Measurements from ENCODE around the gene CLASP1. TPM values are rescaled to one million over a fixed set of nuclear protein-coding genes. Genes with fewer than 3 reads are reported as not detected.
"Not testable (repeated sequence)": the region's sequence is repeated elsewhere in the genome, so short reads cannot be mapped to it uniquely, and the experiment has no call there.

CLASP1 gene
- total and polyA plus RNA-seq, 2 experiments from 2014 or later, result 20.1 to 45.9 TPM

DNA sequence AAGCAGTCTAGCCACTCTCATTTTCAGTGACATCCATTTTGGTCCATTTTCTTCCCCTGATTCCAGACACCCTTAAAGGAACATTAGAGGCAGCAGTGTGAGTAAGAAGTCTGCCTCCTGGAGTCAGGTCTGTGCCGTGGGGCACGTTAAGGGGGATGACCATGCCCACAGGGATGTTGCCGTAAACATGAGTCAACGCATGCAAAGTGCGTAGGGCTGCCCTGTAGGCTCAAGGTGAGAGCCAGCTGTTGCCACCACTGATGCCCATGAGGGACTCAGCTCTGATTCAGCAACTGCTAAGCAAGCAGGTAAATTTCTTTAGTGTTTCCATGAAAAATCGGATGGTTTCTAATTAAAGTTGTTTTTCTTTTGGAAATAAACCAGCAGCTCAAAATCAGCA, 302.9 kb downstream of the CLASP1 start:
- Histone ChIP-seq H3K79me2 (no peaks in the 10 kb centered on the region), H3K36me3 (replicated peaks; ENCODE audit: insufficient read depth, low read depth) (no peaks in the 10 kb centered on the region)

DNA sequence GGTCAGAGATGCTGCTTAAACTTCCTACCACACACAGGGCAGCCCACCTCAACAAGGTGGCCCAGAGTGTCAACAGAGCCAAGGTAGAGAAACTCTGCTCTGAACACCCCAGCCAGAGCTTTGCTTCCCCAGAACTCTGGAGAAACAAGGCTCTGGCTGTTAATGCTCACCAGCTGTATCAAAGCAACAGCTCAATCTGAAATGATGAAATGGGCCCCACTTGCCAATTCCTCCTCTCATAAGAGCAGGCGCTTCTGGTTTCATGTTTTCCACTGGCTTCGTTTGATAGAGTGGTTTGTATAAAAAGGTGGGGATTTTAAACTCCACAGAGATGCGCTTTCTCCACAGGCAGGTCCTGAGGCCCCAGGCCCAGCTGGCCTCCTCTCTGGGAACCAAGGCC, 303.4 kb downstream of the CLASP1 start:
- no peak for DNase-seq (ENCODE audit: low spot score)
- Histone ChIP-seq H3K4me1 (ENCODE audit: insufficient read depth) (no peaks in the 10 kb centered on the region), H3K4me2 (no peak overlapping the region), H3K27ac (no peak overlapping the region), H2AFZ (no peak overlapping the region), H3K36me3 (replicated peaks; ENCODE audit: insufficient read depth, low read depth) (no peaks in the 10 kb centered on the region), H3K9me2 (replicated peaks; ENCODE audit: insufficient read depth) (no peaks in the 10 kb centered on the region), H3K79me2 (no peaks in the 10 kb centered on the region), H3K4me3 (no peak overlapping the region), H3K9me3 (ENCODE audit: low read depth) (no peaks in the 10 kb centered on the region), H4K20me1 (ENCODE audit: insufficient read depth, poor library complexity, severe bottlenecking) (no peaks in the 10 kb centered on the region), H3K27me3 (no peaks in the 10 kb centered on the region)
- 94% methylated on average over 3 of the region's 3 CpGs for WGBS (ENCODE audit: low lambda C conversion rate, missing lambda C conversion rate)
- TF ChIP-seq EZH2 (IDR thresholded peaks at IDR 0.05; ENCODE audit: borderline replicate concordance) (no peak), EZH2phosphoT487 (IDR thresholded peaks at IDR 0.05; ENCODE audit: low read depth, severe bottlenecking, unreplicated experiment) (no peak)
- TF ChIP-seq, protein P1, sequence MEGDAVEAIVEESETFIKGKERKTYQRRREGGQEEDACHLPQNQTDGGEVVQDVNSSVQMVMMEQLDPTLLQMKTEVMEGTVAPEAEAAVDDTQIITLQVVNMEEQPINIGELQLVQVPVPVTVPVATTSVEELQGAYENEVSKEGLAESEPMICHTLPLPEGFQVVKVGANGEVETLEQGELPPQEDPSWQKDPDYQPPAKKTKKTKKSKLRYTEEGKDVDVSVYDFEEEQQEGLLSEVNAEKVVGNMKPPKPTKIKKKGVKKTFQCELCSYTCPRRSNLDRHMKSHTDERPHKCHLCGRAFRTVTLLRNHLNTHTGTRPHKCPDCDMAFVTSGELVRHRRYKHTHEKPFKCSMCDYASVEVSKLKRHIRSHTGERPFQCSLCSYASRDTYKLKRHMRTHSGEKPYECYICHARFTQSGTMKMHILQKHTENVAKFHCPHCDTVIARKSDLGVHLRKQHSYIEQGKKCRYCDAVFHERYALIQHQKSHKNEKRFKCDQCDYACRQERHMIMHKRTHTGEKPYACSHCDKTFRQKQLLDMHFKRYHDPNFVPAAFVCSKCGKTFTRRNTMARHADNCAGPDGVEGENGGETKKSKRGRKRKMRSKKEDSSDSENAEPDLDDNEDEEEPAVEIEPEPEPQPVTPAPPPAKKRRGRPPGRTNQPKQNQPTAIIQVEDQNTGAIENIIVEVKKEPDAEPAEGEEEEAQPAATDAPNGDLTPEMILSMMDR (IDR thresholded peaks at IDR 0.05; ENCODE audit: poor library complexity), result no peak

More for the DNA sequence above, 302.9 kb downstream of the CLASP1 start:
- Histone ChIP-seq H3K9me2 (replicated peaks; ENCODE audit: insufficient read depth) (no peaks in the 10 kb centered on the region), H3K9me3 (ENCODE audit: low read depth) (no peaks in the 10 kb centered on the region), H3K27ac (no peak overlapping the region), H4K20me1 (ENCODE audit: insufficient read depth, poor library complexity, severe bottlenecking) (no peaks in the 10 kb centered on the region), H2AFZ (no peak overlapping the region), H3K4me2 (no peak overlapping the region), H3K4me1 (ENCODE audit: insufficient read depth) (no peaks in the 10 kb centered on the region), H3K27me3 (no peaks in the 10 kb centered on the region), H3K4me3 (no peak overlapping the region)
- no peak for DNase-seq (ENCODE audit: low spot score)
- WGBS (ENCODE audit: low lambda C conversion rate, missing lambda C conversion rate), result 93% methylated on average over 6 of the region's 6 CpGs
- TF ChIP-seq EZH2phosphoT487 (IDR thresholded peaks at IDR 0.05; ENCODE audit: low read depth, severe bottlenecking, unreplicated experiment), result no peak
- TF ChIP-seq, protein P1 (IDR thresholded peaks at IDR 0.05; ENCODE audit: poor library complexity), result no peak
- TF ChIP-seq EZH2 (IDR thresholded peaks at IDR 0.05; ENCODE audit: borderline replicate concordance), result no peak

DNA sequence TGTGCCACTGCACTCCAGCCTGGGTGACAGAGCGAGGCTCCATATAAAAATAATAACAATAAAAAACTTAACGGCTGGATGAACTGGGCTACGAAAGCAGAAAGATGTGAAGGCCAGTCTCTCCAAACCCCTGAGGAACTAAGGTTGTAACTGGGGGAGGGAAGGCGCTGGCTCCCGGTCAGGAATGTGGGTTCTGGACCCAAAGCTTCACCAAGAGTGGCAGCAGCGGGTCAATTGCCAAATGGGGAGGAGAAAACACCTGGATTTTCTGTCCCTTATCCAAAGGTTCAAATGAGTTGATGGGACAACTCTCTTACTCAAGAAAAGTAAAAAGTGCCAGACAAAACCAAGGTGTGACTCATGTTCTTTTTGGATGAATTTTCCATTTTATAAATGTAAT, 304.2 kb downstream of the CLASP1 start:
- no peak for DNase-seq (ENCODE audit: low spot score)
- Histone ChIP-seq H3K9me2 (replicated peaks; ENCODE audit: insufficient read depth) (no peaks in the 10 kb centered on the region), H3K79me2 (no peaks in the 10 kb centered on the region), H3K27ac (no peak overlapping the region), H4K20me1 (ENCODE audit: insufficient read depth, poor library complexity, severe bottlenecking) (no peaks in the 10 kb centered on the region), H3K9me3 (ENCODE audit: low read depth) (no peaks in the 10 kb centered on the region), H3K4me2 (no peak overlapping the region), H3K27me3 (no peaks in the 10 kb centered on the region), H3K36me3 (replicated peaks; ENCODE audit: insufficient read depth, low read depth) (no peaks in the 10 kb centered on the region), H3K4me1 (ENCODE audit: insufficient read depth) (no peaks in the 10 kb centered on the region), H3K4me3 (no peak overlapping the region), H2AFZ (no peak overlapping the region)
- WGBS (ENCODE audit: low lambda C conversion rate, missing lambda C conversion rate), result over 99% methylated on average over 6 of the region's 6 CpGs
- TF ChIP-seq EZH2 (IDR thresholded peaks at IDR 0.05; ENCODE audit: borderline replicate concordance) (no peak), EZH2phosphoT487 (IDR thresholded peaks at IDR 0.05; ENCODE audit: low read depth, severe bottlenecking, unreplicated experiment) (no peak)
- TF ChIP-seq, protein P1 (IDR thresholded peaks at IDR 0.05; ENCODE audit: poor library complexity), result no peak

DNA sequence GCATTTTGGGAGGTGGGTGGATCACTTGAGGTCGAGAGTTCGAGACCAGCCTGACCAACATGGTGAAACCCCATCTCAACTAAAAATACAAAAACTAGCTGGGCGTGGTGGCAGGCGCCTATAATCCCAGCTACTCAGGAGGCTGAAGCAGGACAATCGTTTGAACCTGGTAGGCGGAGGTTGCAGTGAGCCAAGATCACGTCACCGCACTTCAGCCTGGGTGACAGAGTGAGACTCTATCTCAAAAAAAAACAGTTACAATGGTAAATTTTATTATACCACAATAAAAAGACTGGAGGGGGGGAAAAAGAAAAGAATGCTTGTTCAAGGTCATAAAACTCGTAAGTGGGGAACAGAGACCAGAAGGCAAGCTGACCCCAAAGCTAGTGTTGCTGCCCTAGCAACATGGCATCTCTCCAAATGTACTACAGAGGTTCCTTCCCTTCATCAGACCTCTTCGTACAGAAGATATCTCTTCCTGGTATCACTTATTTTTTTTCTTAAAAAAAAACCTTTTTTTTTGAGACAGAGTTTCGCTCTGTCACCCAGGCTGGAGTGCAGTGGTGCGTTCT, 305.3 kb downstream of the CLASP1 start:
- H3K9me3 ChIP-seq (ENCODE audit: low read depth); H3K9me2 ChIP-seq (replicated peaks; ENCODE audit: insufficient read depth); H3K27ac ChIP-seq; H3K4me1 ChIP-seq (ENCODE audit: insufficient read depth); H2AFZ ChIP-seq; H3K79me2 ChIP-seq; DNase-seq (ENCODE audit: low spot score); H3K4me2 ChIP-seq; H3K36me3 ChIP-seq (replicated peaks; ENCODE audit: insufficient read depth, low read depth); H3K27me3 ChIP-seq; H3K4me3 ChIP-seq; H4K20me1 ChIP-seq (ENCODE audit: insufficient read depth, poor library complexity, severe bottlenecking): not testable (repeated sequence)
- WGBS (ENCODE audit: low lambda C conversion rate, missing lambda C conversion rate), result 92% methylated on average over 12 of the region's 12 CpGs

All from hepatocyte (in vitro differentiated cells).